ENCODE data around the gene MCAM.

MCAM gene

GRCh38 chr11:119284344-119285157 lies 32.4 kb downstream of the MCAM start:
- no peak overlapping the region for H3K4me3 ChIP-seq (ENCODE audit: low read depth, low read length)
- TF ChIP-seq, protein P1, sequence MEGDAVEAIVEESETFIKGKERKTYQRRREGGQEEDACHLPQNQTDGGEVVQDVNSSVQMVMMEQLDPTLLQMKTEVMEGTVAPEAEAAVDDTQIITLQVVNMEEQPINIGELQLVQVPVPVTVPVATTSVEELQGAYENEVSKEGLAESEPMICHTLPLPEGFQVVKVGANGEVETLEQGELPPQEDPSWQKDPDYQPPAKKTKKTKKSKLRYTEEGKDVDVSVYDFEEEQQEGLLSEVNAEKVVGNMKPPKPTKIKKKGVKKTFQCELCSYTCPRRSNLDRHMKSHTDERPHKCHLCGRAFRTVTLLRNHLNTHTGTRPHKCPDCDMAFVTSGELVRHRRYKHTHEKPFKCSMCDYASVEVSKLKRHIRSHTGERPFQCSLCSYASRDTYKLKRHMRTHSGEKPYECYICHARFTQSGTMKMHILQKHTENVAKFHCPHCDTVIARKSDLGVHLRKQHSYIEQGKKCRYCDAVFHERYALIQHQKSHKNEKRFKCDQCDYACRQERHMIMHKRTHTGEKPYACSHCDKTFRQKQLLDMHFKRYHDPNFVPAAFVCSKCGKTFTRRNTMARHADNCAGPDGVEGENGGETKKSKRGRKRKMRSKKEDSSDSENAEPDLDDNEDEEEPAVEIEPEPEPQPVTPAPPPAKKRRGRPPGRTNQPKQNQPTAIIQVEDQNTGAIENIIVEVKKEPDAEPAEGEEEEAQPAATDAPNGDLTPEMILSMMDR (IDR thresholded peaks at IDR 0.05; ENCODE audit: insufficient read depth, low read depth, low read length, missing control alignments), result peak; percentile 39
- peak; percentile 67 for DNase-seq (ENCODE audit: low read depth)

- DNase-seq (ENCODE audit: low read depth), result no peak
- TF ChIP-seq, protein P1 (IDR thresholded peaks at IDR 0.05; ENCODE audit: insufficient read depth, low read depth, low read length, missing control alignments), result no peak
- no peak overlapping the region for H3K4me3 ChIP-seq (ENCODE audit: low read depth, low read length)
Observed at GRCh38 chr11:119282495-119282894, 34.4 kb downstream of the MCAM start.

- DNase-seq (ENCODE audit: low read depth), result no peak
- TF ChIP-seq, protein P1 (IDR thresholded peaks at IDR 0.05; ENCODE audit: insufficient read depth, low read depth, low read length, missing control alignments), result no peak
Observed at GRCh38 chr11:119277660-119278059, 39.3 kb downstream of the MCAM start.

GRCh38 chr11:119273721-119274120 lies 43.2 kb downstream of the MCAM start:
- TF ChIP-seq, protein P1 (IDR thresholded peaks at IDR 0.05; ENCODE audit: insufficient read depth, low read depth, low read length, missing control alignments), result no peak
- no peak for DNase-seq (ENCODE audit: low read depth)
- no peak overlapping the region for H3K4me3 ChIP-seq (ENCODE audit: low read depth, low read length)

More at GRCh38 chr11:119277660-119278059, 39.3 kb downstream of the MCAM start:
- H3K4me3 ChIP-seq (ENCODE audit: low read depth, low read length), result no peak overlapping the region

GRCh38 chr11:119267645-119268044 lies 49.3 kb downstream of the MCAM start:
- DNase-seq (ENCODE audit: low read depth), result no peak
- TF ChIP-seq, protein P1 (IDR thresholded peaks at IDR 0.05; ENCODE audit: insufficient read depth, low read depth, low read length, missing control alignments), result no peak
- no peak overlapping the region for H3K4me3 ChIP-seq (ENCODE audit: low read depth, low read length)

- H3K4me3 ChIP-seq (ENCODE audit: low read depth, low read length), result no peak overlapping the region
- no peak for DNase-seq (ENCODE audit: low read depth)
- TF ChIP-seq, protein P1 (IDR thresholded peaks at IDR 0.05; ENCODE audit: insufficient read depth, low read depth, low read length, missing control alignments), result no peak
Observed at GRCh38 chr11:119266517-119267255, 50.2 kb downstream of the MCAM start.

Data from GM12865 (cell line).